ENCODE measurements around the gene RACK1.

GRCh38 chr5:181217803-181218062, 26.0 kb downstream of the RACK1 start:
- TF ChIP-seq KDM5A (IDR thresholded peaks at IDR 0.05): no peak
- TF ChIP-seq FOSL2 (IDR thresholded peaks at IDR 0.05): no peak
- no peak for TF ChIP-seq FOSL2 (CRISPR knock-in tag; IDR thresholded peaks at IDR 0.05)
- TF ChIP-seq POLR2A (IDR thresholded peaks at IDR 0.05; ENCODE audit: low read length): no peak
- TF ChIP-seq CTCF (IDR thresholded peaks at IDR 0.05): no peak; the same call in 2 of the 3 replicates
- TF ChIP-seq PBX3 (IDR thresholded peaks at IDR 0.05): no peak
- no peak for TF ChIP-seq MAX (IDR thresholded peaks at IDR 0.05)
- TF ChIP-seq RFX5 (IDR thresholded peaks at IDR 0.05): no peak
- no peak for TF ChIP-seq PHF8 (IDR thresholded peaks at IDR 0.05; ENCODE audit: borderline replicate concordance, low read depth)
- no peak for TF ChIP-seq USF2 (IDR thresholded peaks at IDR 0.05)
- TF ChIP-seq MAFK (IDR thresholded peaks at IDR 0.05; ENCODE audit: partially characterized antibody): no peak
- no peak for TF ChIP-seq NR3C1 (IDR thresholded peaks at IDR 0.05)
- no peak for TF ChIP-seq FOSB (CRISPR knock-in tag; IDR thresholded peaks at IDR 0.05)
- no peak for TF ChIP-seq RCOR1 (IDR thresholded peaks at IDR 0.05; ENCODE audit: low read depth, low read length)
- TF ChIP-seq EP300 (IDR thresholded peaks at IDR 0.05): no peak

All from A549 (cell line).